Measurements from ENCODE around the gene RNU1-4. TPM values are rescaled to one million over a fixed set of nuclear protein-coding genes. Genes with fewer than 3 reads are reported as not detected.

The RNU1-4 gene
- total and polyA plus RNA-seq, 10 of the 15 experiments (the other 5 are each of a cell fraction or from before 2014, with no cell fraction given), result under 0.01 to 20,946 (median 4.7) TPM; not detected in 2

GRCh38 chr1:16717336-16718098, 22.8 kb upstream of the RNU1-4 start:
- FAIRE-seq (no peak), DNase-seq (ENCODE audit: low read depth, low spot score) (no peak), ATAC-seq (no peak)
- H4K20me1 ChIP-seq (ENCODE audit: control insufficient read depth, insufficient read depth), result no peaks in the 10 kb centered on the region
- in situ Hi-C loops (cut with MboI) (no loop called here), intact Hi-C loops (cut with micrococcal nuclease; ENCODE audit: unreplicated experiment) (no loop called here)
- ChIA-PET RAD21 (ENCODE audit: unreplicated experiment) (no interaction called here), CTCF (interaction anchor here (0.7 to 1.7 kb wide), 2 partner anchors 9 to 92 kb away, joined by 4 to 5 read pairs; no protein-coding TSS in a partner anchor), POLR2A (no interaction called here), SMC1A (ENCODE audit: uncharacterized antibody, unreplicated experiment) (no interaction called here)
- TF ChIP-seq SUZ12 (IDR thresholded peaks at IDR 0.05; ENCODE audit: unreplicated experiment), result no peak
- no peak for TF ChIP-seq EED (IDR thresholded peaks at IDR 0.05; ENCODE audit: low read depth)
- TF ChIP-seq CHD2 (IDR thresholded peaks at IDR 0.05; ENCODE audit: borderline replicate concordance, low read depth, low read length), result no peak
- TF ChIP-seq ESRRA (IDR thresholded peaks at IDR 0.05; ENCODE audit: low read length), result no peak
- TF ChIP-seq KDM1A (IDR thresholded peaks at IDR 0.05; ENCODE audit: borderline replicate concordance), result no peak
- TF ChIP-seq ZZZ3 (IDR thresholded peaks at IDR 0.05; ENCODE audit: control insufficient read depth, insufficient read length, low read depth), result no peak
- no peak for TF ChIP-seq ZNF592 (IDR thresholded peaks at IDR 0.05)
- no peak for TF ChIP-seq MLLT1 (IDR thresholded peaks at IDR 0.05)
- TF ChIP-seq IKZF1 (conservative IDR thresholded peaks at IDR 0.05), result no peak
- no peak for TF ChIP-seq ZNF207 (IDR thresholded peaks at IDR 0.05; ENCODE audit: borderline replicate concordance)
- no peak for TF ChIP-seq POLR2AphosphoS2 (IDR thresholded peaks at IDR 0.05; ENCODE audit: low read depth, low read length)
- no peak for TF ChIP-seq SIN3A (IDR thresholded peaks at IDR 0.05; ENCODE audit: low read depth, low read length)
- TF ChIP-seq SUPT20H (IDR thresholded peaks at IDR 0.05; ENCODE audit: borderline replicate concordance, control insufficient read depth, low read depth, low read length), result no peak
- no peak for TF ChIP-seq TCF12 (IDR thresholded peaks at IDR 0.05; ENCODE audit: low read depth, low read length)
- TF ChIP-seq RUNX3 (IDR thresholded peaks at IDR 0.05; ENCODE audit: low read length), result no peak
- H3K4me1 ChIP-seq (ENCODE audit: control insufficient read depth, insufficient read depth, low read length), result no peaks in the 10 kb centered on the region
- H3K9ac ChIP-seq (ENCODE audit: control insufficient read depth, insufficient read depth, low read length), result no peak overlapping the region
- no peak overlapping the region for H2AFZ ChIP-seq (ENCODE audit: control insufficient read depth, low read depth, low read length)
- no TSS peak for BruUV-seq (replicated peaks)
- no peak overlapping the region for H3K4me3 ChIP-seq
- no peak overlapping the region for H3K27ac ChIP-seq (ENCODE audit: control insufficient read depth, insufficient read depth)
- peaks cover 0 to 7% of the 10 kb centered on the region in 2 experiments for H3K27me3 ChIP-seq (replicated peaks in 1 of 2; ENCODE audit: control insufficient read depth in 2 of 2, insufficient read depth in 2 of 2, low read length in 1 of 2)
- H3K4me2 ChIP-seq (ENCODE audit: control insufficient read depth, insufficient read depth), result no peak overlapping the region
- 30% methylated on average over 20 of the region's 20 CpGs for WGBS (ENCODE audit: insufficient coverage, insufficient replicate concordance, low lambda C conversion rate, missing lambda C conversion rate)
- no peaks in the 10 kb centered on the region for H3K9me3 ChIP-seq (replicated peaks; ENCODE audit: control insufficient read depth, insufficient read depth, low read length)
- no peaks in the 10 kb centered on the region for H3K36me3 ChIP-seq (ENCODE audit: control insufficient read depth in 2 of 2, insufficient read depth in 2 of 2, low read length in 1 of 2)
- no peaks in the 10 kb centered on the region for H3K79me2 ChIP-seq (ENCODE audit: control insufficient read depth, insufficient read depth, low read length)
